Bronchial epithelial cell (primary cell): ENCODE results near the gene CBY2. TPM values are rescaled to one million over a fixed set of nuclear protein-coding genes. Genes with fewer than 3 reads are reported as not detected.
A peak's percentile ranks its signal among the peaks of the same experiment; 100 is the strongest.

Experiments
- DNase-seq: peaks from one replicate; pipeline ENCODE4 v3.0.0-alpha.2; 2010; ENCODE audit warnings: low read depth
- FAIRE-seq: peaks from 2 replicates; lab custom pipeline; 2011; peaks lifted over from hg19 to GRCh38; lab: Jason Lieb, UNC
- H3K27me3 ChIP-seq: 2 replicates; pipeline ENCODE4 v1.5.1; 2011; ENCODE audit warnings: low read length; ENCODE audit not compliant: control insufficient read depth, insufficient read depth
- H3K36me3 ChIP-seq: 2 replicates; pipeline ENCODE4 v1.5.1; 2011; ENCODE audit warnings: low read length; ENCODE audit not compliant: control insufficient read depth, insufficient read depth
- H3K4me3 ChIP-seq: 2 replicates; pipeline ENCODE4 v1.5.1; 2011; ENCODE audit warnings: mild to moderate bottlenecking, low read depth, low read length, control low read depth
- CTCF ChIP-seq: IDR thresholded peaks from 2 replicates; pipeline ENCODE4 v1.5.1; 2011; ENCODE audit warnings: mild to moderate bottlenecking, moderate library complexity, low read length, control low read depth, inconsistent platforms; ENCODE audit not compliant: insufficient read depth, severe bottlenecking
- total RNA-seq: library from RNA; depleted of rRNA; stranded (reverse); fragments of >200 nt; gene quantifications from 2 replicates; pipeline ENCODE4 v1.2.1, GENCODE V29; 2014

The CBY2 gene
- total RNA-seq, 1 donor from 2014 or later, result not detected

- Histone ChIP-seq H3K27me3 (no peaks in the 10 kb centered on the region), H3K4me3 (no peak overlapping the region), H3K36me3 (no peaks in the 10 kb centered on the region)
- no peak for TF ChIP-seq CTCF
- DNase-seq (peak; percentile 45), FAIRE-seq (no peak)
Observed at GRCh38 chr13:45696610-45697226, 5.4 kb upstream of the CBY2 start.

- no peak for TF ChIP-seq CTCF
- H3K27me3 ChIP-seq, result no peaks in the 10 kb centered on the region
- no peaks in the 10 kb centered on the region for H3K36me3 ChIP-seq
- no peak overlapping the region for H3K4me3 ChIP-seq
- FAIRE-seq, result no peak
- DNase-seq, result no peak
Observed at GRCh38 chr13:45700971-45701900, 884 bp upstream of the CBY2 start.

GRCh38 chr13:45702869-45703391 lies 810 bp downstream of the CBY2 start:
- FAIRE-seq (no peak), DNase-seq (no peak)
- Histone ChIP-seq H3K4me3 (no peak overlapping the region), H3K27me3 (no peaks in the 10 kb centered on the region), H3K36me3 (no peaks in the 10 kb centered on the region)
- TF ChIP-seq CTCF, result no peak

GRCh38 chr13:45704211-45704739 lies 2.2 kb downstream of the CBY2 start:
- TF ChIP-seq CTCF, result no peak
- FAIRE-seq, result peak; percentile 28
- Histone ChIP-seq H3K36me3 (no peaks in the 10 kb centered on the region), H3K4me3 (no peak overlapping the region), H3K27me3 (no peaks in the 10 kb centered on the region)
- DNase-seq, result no peak

GRCh38 chr13:45704854-45705695 lies 3.0 kb downstream of the CBY2 start:
- no peak for TF ChIP-seq CTCF
- H3K36me3 ChIP-seq, result no peaks in the 10 kb centered on the region
- DNase-seq (no peak), FAIRE-seq (no peak)
- no peaks in the 10 kb centered on the region for H3K27me3 ChIP-seq
- H3K4me3 ChIP-seq, result no peak overlapping the region
